Mesenchymal stem cell (in vitro differentiated cells and primary cell): ENCODE data around the gene RPS2.

Experiments
- DNase-seq: peaks from one replicate; pipeline ENCODE4 v3.0.0-alpha.2; 2013
- H2AFZ ChIP-seq: one replicate; pipeline ENCODE4 v1.6.1; 2013; ENCODE audit warnings: low read depth, mild to moderate bottlenecking, control low read depth, inconsistent platforms, low read length, moderate library complexity
- H2AK5ac ChIP-seq: 2 replicates; pipeline ENCODE4 v1.6.1; 2013; ENCODE audit warnings: low read length, moderate library complexity, mild to moderate bottlenecking, inconsistent platforms; ENCODE audit not compliant: severe bottlenecking
- H2BK120ac ChIP-seq: one replicate; pipeline ENCODE4 v1.6.1; 2013; ENCODE audit warnings: low read depth, mild to moderate bottlenecking, inconsistent platforms, low read length, moderate library complexity
- H2BK12ac ChIP-seq, 2 experiments: one replicate each; pipeline ENCODE4 v1.6.1; 2013; ENCODE audit warnings: inconsistent platforms in 2 of 2, low read length in 2 of 2, mild to moderate bottlenecking in 2 of 2, moderate library complexity in 2 of 2, control low read depth in 1 of 2
- H2BK15ac ChIP-seq: one replicate; pipeline ENCODE4 v1.6.1; 2013; ENCODE audit warnings: mild to moderate bottlenecking, low read depth, inconsistent platforms; ENCODE audit not compliant: poor library complexity, severe bottlenecking
- H2BK5ac ChIP-seq: 2 replicates; pipeline ENCODE4 v1.6.1; 2013; ENCODE audit warnings: low read depth, mild to moderate bottlenecking, low read length, control low read depth, inconsistent platforms; ENCODE audit not compliant: poor library complexity, severe bottlenecking
- H3K14ac ChIP-seq, 2 experiments: one replicate each; pipeline ENCODE4 v1.6.1; 2013; ENCODE audit warnings: inconsistent platforms in 2 of 2, low read length in 2 of 2, control low read depth in 1 of 2, mild to moderate bottlenecking in 1 of 2, moderate library complexity in 1 of 2
- H3K18ac ChIP-seq, 2 experiments: one replicate each; pipeline ENCODE4 v1.6.1; 2013; ENCODE audit warnings: inconsistent platforms in 2 of 2, low read length in 2 of 2, control low read depth in 1 of 2, low read depth in 1 of 2, mild to moderate bottlenecking in 1 of 2
- H3K23ac ChIP-seq, 2 experiments: one replicate each; pipeline ENCODE4 v1.6.1; 2013; ENCODE audit warnings: inconsistent platforms in 2 of 2, low read length in 2 of 2, mild to moderate bottlenecking in 2 of 2, moderate library complexity in 2 of 2, control low read depth in 1 of 2
- H3K27ac ChIP-seq: 2 replicates; pipeline ENCODE4 v1.5.1; 2013; ENCODE audit warnings: mild to moderate bottlenecking, moderate library complexity, low read length, control low read depth, inconsistent platforms; ENCODE audit not compliant: poor library complexity, severe bottlenecking
- H3K27me3 ChIP-seq, 2 experiments: 2 replicates each; pipeline versions ENCODE4 v1.6.1 to v1.7.0; 2013; ENCODE audit warnings: low read length in 2 of 2, mild to moderate bottlenecking in 2 of 2, moderate library complexity in 2 of 2, control low read depth in 1 of 2, inconsistent platforms in 1 of 2; ENCODE audit not compliant: control insufficient read depth in 1 of 2, insufficient read depth in 1 of 2
- H3K36me3 ChIP-seq, 2 experiments: 2 replicates each; pipeline versions ENCODE4 v1.6.1 to v1.7.0; 2013; ENCODE audit warnings: low read length in 2 of 2, control low read depth in 1 of 2, inconsistent platforms in 1 of 2, low read depth in 1 of 2, mild to moderate bottlenecking in 1 of 2; ENCODE audit not compliant: insufficient read depth in 2 of 2, control insufficient read depth in 1 of 2
- H3K4ac ChIP-seq, 2 experiments: one replicate each; pipeline ENCODE4 v1.6.1; 2013; ENCODE audit warnings: inconsistent platforms in 2 of 2, low read length in 2 of 2, mild to moderate bottlenecking in 2 of 2, moderate library complexity in 2 of 2, control low read depth in 1 of 2, low read depth in 1 of 2
- H3K4me1 ChIP-seq: 2 replicates; pipeline ENCODE4 v1.6.1; 2013; ENCODE audit warnings: low read depth, low read length, control low read depth; ENCODE audit not compliant: control insufficient read depth, insufficient read depth
- H3K4me2 ChIP-seq: 2 replicates; pipeline ENCODE4 v1.6.1; 2013; ENCODE audit warnings: low read length, mild to moderate bottlenecking, inconsistent platforms; ENCODE audit not compliant: poor library complexity, severe bottlenecking
- H3K4me3 ChIP-seq, 2 experiments: 2 replicates each; pipeline versions ENCODE4 v1.5.1 to v1.7.0; 2013; ENCODE audit warnings: low read length in 2 of 2, mild to moderate bottlenecking in 2 of 2, control low read depth in 1 of 2, low read depth in 1 of 2; ENCODE audit not compliant: insufficient read depth in 1 of 2
- H3K79me1 ChIP-seq: replicated peaks from 2 replicates; pipeline ENCODE4 v1.6.1; 2013; ENCODE audit warnings: mild to moderate bottlenecking, control low read depth, low read length, inconsistent platforms; ENCODE audit not compliant: poor library complexity, severe bottlenecking
- H3K9ac ChIP-seq: 2 replicates; pipeline ENCODE4 v1.7.0; 2013; ENCODE audit warnings: mild to moderate bottlenecking, low read length, moderate library complexity
- H3K9me3 ChIP-seq: 2 replicates; pipeline ENCODE4 v1.7.0; 2013; ENCODE audit warnings: mild to moderate bottlenecking, low read length; ENCODE audit not compliant: control insufficient read depth
- H4K8ac ChIP-seq: one replicate; pipeline ENCODE4 v1.6.1; 2013; ENCODE audit warnings: inconsistent platforms, mild to moderate bottlenecking, low read length, moderate library complexity
- H4K91ac ChIP-seq: one replicate; pipeline ENCODE4 v1.6.1; 2013; ENCODE audit warnings: mild to moderate bottlenecking, low read length, inconsistent platforms
- whole genome bisulfite sequencing: methylation state at CpG from one replicate; pipeline ENCODE4 v1.1.7; 2013; ENCODE audit warnings: mixed read lengths; 5-methylcytosine and 5-hydroxymethylcytosine counted together

Gene RPS2

GRCh38 chr16:1980030-1980769 is 15.6 kb upstream of the RPS2 start:
- H4K8ac ChIP-seq, result no peak overlapping the region
- H3K36me3 ChIP-seq, result peaks cover 34 to 51% of the 10 kb centered on the region in 2 experiments
- H3K79me1 ChIP-seq, result peaks cover 7% of the 10 kb centered on the region

GRCh38 chr16:1979271-1980029 is 14.8 kb upstream of the RPS2 start:
- no peak overlapping the region for H2AK5ac ChIP-seq
- peaks cover 28% of the 10 kb centered on the region for H3K4me1 ChIP-seq

More at GRCh38 chr16:1980030-1980769, 15.6 kb upstream of the RPS2 start:
- Histone ChIP-seq H4K91ac (no peak overlapping the region), H3K27me3 (peaks cover 35 to 41% of the 10 kb centered on the region in 2 experiments), H3K27ac (no peak overlapping the region), H3K23ac (no peak overlapping the region), H2BK12ac (no peak overlapping the region), H2BK5ac (no peak overlapping the region), H2BK15ac (no peak overlapping the region), H3K4me3 (peak overlapping the region in 1 of 2 experiments; percentile 4), H3K14ac (no peak overlapping the region), H3K4me2 (no peak overlapping the region), H3K4ac (no peak overlapping the region), H2BK120ac (no peak overlapping the region), H2AFZ (no peak overlapping the region), H3K18ac (no peak overlapping the region), H3K9ac (no peak overlapping the region), H3K9me3 (no peaks in the 10 kb centered on the region), H3K4me1 (peaks cover 28% of the 10 kb centered on the region), H2AK5ac (no peak overlapping the region)
- WGBS, result 20% methylated on average over 41 of the region's 53 CpGs
- DNase-seq, result no peak

GRCh38 chr16:1978476-1979120 is 14.0 kb upstream of the RPS2 start:
- no peak overlapping the region for H3K4ac ChIP-seq
- H2BK15ac ChIP-seq, result no peak overlapping the region
- peaks cover 45 to 67% of the 10 kb centered on the region in 2 experiments for H3K36me3 ChIP-seq
- H3K9me3 ChIP-seq, result no peaks in the 10 kb centered on the region
- H3K14ac ChIP-seq, result no peak overlapping the region
- H3K27me3 ChIP-seq, result peaks cover 35 to 41% of the 10 kb centered on the region in 2 experiments
- no peak overlapping the region for H3K4me3 ChIP-seq
- H3K79me1 ChIP-seq, result peaks cover 20% of the 10 kb centered on the region
- no peak overlapping the region for H3K4me2 ChIP-seq
- H4K91ac ChIP-seq, result no peak overlapping the region
- peaks cover 29% of the 10 kb centered on the region for H3K4me1 ChIP-seq
- no peak overlapping the region for H4K8ac ChIP-seq
- H3K18ac ChIP-seq, result no peak overlapping the region
- no peak overlapping the region for H2AFZ ChIP-seq
- H2BK5ac ChIP-seq, result no peak overlapping the region
- 78% methylated on average over 37 of the region's 37 CpGs for WGBS
- H3K27ac ChIP-seq, result no peak overlapping the region
- H3K23ac ChIP-seq, result no peak overlapping the region
- H2BK12ac ChIP-seq, result no peak overlapping the region
- H3K9ac ChIP-seq, result no peak overlapping the region
- no peak for DNase-seq
- no peak overlapping the region for H2BK120ac ChIP-seq
- no peak overlapping the region for H2AK5ac ChIP-seq

More at GRCh38 chr16:1979271-1980029, 14.8 kb upstream of the RPS2 start:
- Histone ChIP-seq H2AFZ (no peak overlapping the region), H3K9me3 (no peaks in the 10 kb centered on the region), H3K23ac (peak overlapping the region; percentile 22 to 23), H3K14ac (no peak overlapping the region), H2BK120ac (no peak overlapping the region), H3K9ac (no peak overlapping the region), H3K4ac (no peak overlapping the region), H3K27ac (no peak overlapping the region), H3K4me2 (no peak overlapping the region), H2BK15ac (peak overlapping the region; percentile 33), H3K18ac (no peak overlapping the region), H3K79me1 (peaks cover 12% of the 10 kb centered on the region), H3K36me3 (peaks cover 41 to 58% of the 10 kb centered on the region in 2 experiments), H3K4me3 (no peak overlapping the region), H2BK12ac (no peak overlapping the region), H4K8ac (no peak overlapping the region), H4K91ac (no peak overlapping the region), H3K27me3 (peaks cover 35 to 41% of the 10 kb centered on the region in 2 experiments), H2BK5ac (no peak overlapping the region)
- no peak for DNase-seq
- 16% methylated on average over 51 of the region's 70 CpGs for WGBS

- Histone ChIP-seq H2BK12ac (no peak overlapping the region), H2BK120ac (no peak overlapping the region), H3K27me3 (peaks cover 32 to 37% of the 10 kb centered on the region in 2 experiments), H3K36me3 (peaks cover 45 to 67% of the 10 kb centered on the region in 2 experiments), H4K91ac (no peak overlapping the region), H4K8ac (no peak overlapping the region), H3K23ac (no peak overlapping the region), H2AFZ (no peak overlapping the region), H2BK15ac (no peak overlapping the region), H3K4me2 (no peak overlapping the region), H3K27ac (no peak overlapping the region), H3K79me1 (peaks cover 22% of the 10 kb centered on the region), H3K9me3 (no peaks in the 10 kb centered on the region), H3K18ac (no peak overlapping the region), H2BK5ac (no peak overlapping the region), H3K14ac (no peak overlapping the region), H2AK5ac (no peak overlapping the region), H3K4me3 (no peak overlapping the region), H3K4ac (no peak overlapping the region), H3K4me1 (peaks cover 28% of the 10 kb centered on the region), H3K9ac (no peak overlapping the region)
- WGBS, result over 99% methylated on average over 18 of the region's 18 CpGs
- no peak for DNase-seq
Observed at GRCh38 chr16:1977875-1978268, 13.2 kb upstream of the RPS2 start.
